ENCODE data around the gene TRMT112. TPM values are rescaled to one million over a fixed set of nuclear protein-coding genes. Genes with fewer than 3 reads are reported as not detected.

TRMT112 gene
- total and polyA plus RNA-seq, 2 donors (not counting 1 experiment from before 2014, with no cell fraction given), result 161 to 248 TPM

- Histone ChIP-seq H3K27ac (ENCODE audit: insufficient read depth, low read length) (no peak overlapping the region), H3K4me3 (replicated peaks in 1 of 4; ENCODE audit: control extremely low read depth in 1 of 4, insufficient read depth in 1 of 4, low read depth in 3 of 4, low read length in 4 of 4) (peak overlapping the region in 2 of 4 experiments; percentile 12 to 34), H3K79me2 (ENCODE audit: control insufficient read depth, insufficient read depth, low read length) (no peaks in the 10 kb centered on the region), H3K9me3 (ENCODE audit: control insufficient read depth, insufficient read depth, low read depth, low read length) (no peaks in the 10 kb centered on the region), H3K4me2 (ENCODE audit: extremely low read depth, insufficient read depth, low read length) (peak overlapping the region; percentile 73), H3K27me3 (ENCODE audit: control insufficient read depth, insufficient read depth, low read length) (peaks cover 46% of the 10 kb centered on the region), H3K9ac (ENCODE audit: insufficient read depth, low read length) (peak overlapping the region; percentile 28), H4K20me1 (ENCODE audit: control insufficient read depth, extremely low read depth, insufficient read depth, low read length) (no peaks in the 10 kb centered on the region), H3K36me3 (ENCODE audit: control insufficient read depth, insufficient read depth, low read length) (no peaks in the 10 kb centered on the region), H2AFZ (ENCODE audit: low read length) (peak overlapping the region; percentile 30), H3K4me1 (ENCODE audit: control insufficient read depth, extremely low read depth, insufficient read depth, low read length) (peaks cover 6% of the 10 kb centered on the region)
- TF ChIP-seq, protein P1, sequence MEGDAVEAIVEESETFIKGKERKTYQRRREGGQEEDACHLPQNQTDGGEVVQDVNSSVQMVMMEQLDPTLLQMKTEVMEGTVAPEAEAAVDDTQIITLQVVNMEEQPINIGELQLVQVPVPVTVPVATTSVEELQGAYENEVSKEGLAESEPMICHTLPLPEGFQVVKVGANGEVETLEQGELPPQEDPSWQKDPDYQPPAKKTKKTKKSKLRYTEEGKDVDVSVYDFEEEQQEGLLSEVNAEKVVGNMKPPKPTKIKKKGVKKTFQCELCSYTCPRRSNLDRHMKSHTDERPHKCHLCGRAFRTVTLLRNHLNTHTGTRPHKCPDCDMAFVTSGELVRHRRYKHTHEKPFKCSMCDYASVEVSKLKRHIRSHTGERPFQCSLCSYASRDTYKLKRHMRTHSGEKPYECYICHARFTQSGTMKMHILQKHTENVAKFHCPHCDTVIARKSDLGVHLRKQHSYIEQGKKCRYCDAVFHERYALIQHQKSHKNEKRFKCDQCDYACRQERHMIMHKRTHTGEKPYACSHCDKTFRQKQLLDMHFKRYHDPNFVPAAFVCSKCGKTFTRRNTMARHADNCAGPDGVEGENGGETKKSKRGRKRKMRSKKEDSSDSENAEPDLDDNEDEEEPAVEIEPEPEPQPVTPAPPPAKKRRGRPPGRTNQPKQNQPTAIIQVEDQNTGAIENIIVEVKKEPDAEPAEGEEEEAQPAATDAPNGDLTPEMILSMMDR (conservative IDR thresholded peaks at IDR 0.05 in 1 of 2, IDR thresholded peaks at IDR 0.05 in 1 of 2; ENCODE audit: low read depth in 1 of 2, low read length in 2 of 2), result no peak
- TF ChIP-seq EZH2 (IDR thresholded peaks at IDR 0.05; ENCODE audit: low read length, missing control alignments), result no peak
- DNase-seq (ENCODE audit: low read depth in 2 of 2), result peak in 1 of 2 donors; percentile 28
Observed at GRCh38 chr11:64298966-64299846, 18.2 kb downstream of the TRMT112 start.

GRCh38 chr11:64297699-64298358, 19.5 kb downstream of the TRMT112 start:
- Histone ChIP-seq H3K4me3 (replicated peaks in 1 of 4; ENCODE audit: control extremely low read depth in 1 of 4, insufficient read depth in 1 of 4, low read depth in 3 of 4, low read length in 4 of 4) (no peak overlapping the region), H3K79me2 (ENCODE audit: control insufficient read depth, insufficient read depth, low read length) (no peaks in the 10 kb centered on the region), H3K36me3 (ENCODE audit: control insufficient read depth, insufficient read depth, low read length) (no peaks in the 10 kb centered on the region), H2AFZ (ENCODE audit: low read length) (no peak overlapping the region), H3K27me3 (ENCODE audit: control insufficient read depth, insufficient read depth, low read length) (peaks cover 57% of the 10 kb centered on the region), H3K9me3 (ENCODE audit: control insufficient read depth, insufficient read depth, low read depth, low read length) (no peaks in the 10 kb centered on the region), H3K27ac (ENCODE audit: insufficient read depth, low read length) (no peak overlapping the region), H4K20me1 (ENCODE audit: control insufficient read depth, extremely low read depth, insufficient read depth, low read length) (no peaks in the 10 kb centered on the region), H3K4me2 (ENCODE audit: extremely low read depth, insufficient read depth, low read length) (no peak overlapping the region), H3K9ac (ENCODE audit: insufficient read depth, low read length) (no peak overlapping the region), H3K4me1 (ENCODE audit: control insufficient read depth, extremely low read depth, insufficient read depth, low read length) (peaks cover 4% of the 10 kb centered on the region)
- DNase-seq (ENCODE audit: low read depth in 2 of 2), result no peak
- no peak for TF ChIP-seq EZH2 (IDR thresholded peaks at IDR 0.05; ENCODE audit: low read length, missing control alignments)
- TF ChIP-seq, protein P1 (conservative IDR thresholded peaks at IDR 0.05 in 1 of 2, IDR thresholded peaks at IDR 0.05 in 1 of 2; ENCODE audit: low read depth in 1 of 2, low read length in 2 of 2), result no peak
